Right lobe of liver (tissue), 6 donors: Measurements from ENCODE around the gene SHD. TPM values are rescaled to one million over a fixed set of nuclear protein-coding genes. Genes with fewer than 3 reads are reported as not detected.

ENCODE experiments used
- ATAC-seq, 4 donors: fragments of 200-7000 bp; cut with Tn5 transposase; one replicate each; pipeline ENCODE4 v1.9.1; 2020; ENCODE audit warnings: mild to moderate bottlenecking in 4 of 4, moderate library complexity in 4 of 4
- DNase-seq, 3 donors: peaks; one replicate each; pipeline ENCODE4 v3.0.0-alpha.2; 2020
- H3K27ac ChIP-seq, 3 donors: fragments of 200-600 bp; one replicate each; pipeline ENCODE4 v1.8.0; 2022
- H3K27me3 ChIP-seq, 2 donors: fragments of 200-600 bp; one replicate each; pipeline ENCODE4 v1.8.0; 2022
- H3K36me3 ChIP-seq, 4 donors: fragments of 200-600 bp; sonication (generic) in 1 of 4; one replicate each; pipeline versions ENCODE4 v1.5.1 to v1.8.0; 2017 to 2022; ENCODE audit warnings: control low read depth in 1 of 4
- H3K4me1 ChIP-seq, 4 donors: fragments of 200-600 bp; sonication (generic) in 1 of 4; one replicate each; pipeline versions ENCODE4 v1.5.1 to v1.8.0; 2017 to 2022; ENCODE audit warnings: control low read depth in 1 of 4
- H3K4me3 ChIP-seq, 3 donors: fragments of 200-600 bp; one replicate each; pipeline ENCODE4 v1.8.0; 2022
- H3K9me3 ChIP-seq, 4 donors: fragments of 200-600 bp; sonication (generic) in 1 of 4; one replicate each; pipeline versions ENCODE4 v1.5.1 to v1.8.0; 2017 to 2022; ENCODE audit warnings: control low read depth in 1 of 4
- POLR2A ChIP-seq: fragments of 450-650 bp; IDR thresholded peaks from one replicate; pipeline ENCODE4 v1.6.1; 2017; ENCODE audit warnings: antibody characterized with exemption, mild to moderate bottlenecking
- WGBS: methylation state at CpG from one replicate; pipeline ENCODE4 v1.1.6; 2018; ENCODE audit warnings: low coverage, low lambda C conversion rate; ENCODE audit not compliant: insufficient coverage; ENCODE audit errors: missing lambda C conversion rate; 5-methylcytosine and 5-hydroxymethylcytosine counted together
- intact Hi-C, 2 donors: fragments of 100-400 bp; cut with DNase I; formaldehyde crosslinking; loops; one replicate each; pipeline versions ENCODE4 v1.11.2 to v1.14.1; 2022
- total RNA-seq, 6 experiments: library from RNA; depleted of rRNA in 2 of 6; stranded (reverse); fragments of >200 nt in 2 of 6; fragmentation: NEBNext Ultra II Directional in 3 of 6; extraction: Animal tissue kit (Norgen Biotek cat#: 25700) in 3 of 6; gene quantifications; one replicate each; pipeline versions ENCODE4 v1.1.0 to v1.2.4, GENCODE V29; 2016 to 2023
- TF ChIP-seq, protein P1 (sequence below), 4 donors: fragments of 200-600 bp in 3 of 4; fragments of 450-650 bp in 1 of 4; IDR thresholded peaks; one replicate each; pipeline versions ENCODE4 v1.5.1 to v1.8.0; 2016 to 2022; ENCODE audit warnings: antibody characterized with exemption in 4 of 4, mild to moderate bottlenecking in 2 of 4
- donor health status: DM: no; HTN: yes; CAD: no.
- donor health status: DM: no; HTN: no; CAD: no.
- donor health status: DM: no; HTN: no; CAD: no.
- donor health status: DM: no; HTN: yes; CAD: no.
- donor health status: DM: no; HTN: yes; CAD: no.

The SHD gene
- total RNA-seq, 6 experiments from 2014 or later, result 1.7 to 9.7 (median 6.4) TPM

DNA sequence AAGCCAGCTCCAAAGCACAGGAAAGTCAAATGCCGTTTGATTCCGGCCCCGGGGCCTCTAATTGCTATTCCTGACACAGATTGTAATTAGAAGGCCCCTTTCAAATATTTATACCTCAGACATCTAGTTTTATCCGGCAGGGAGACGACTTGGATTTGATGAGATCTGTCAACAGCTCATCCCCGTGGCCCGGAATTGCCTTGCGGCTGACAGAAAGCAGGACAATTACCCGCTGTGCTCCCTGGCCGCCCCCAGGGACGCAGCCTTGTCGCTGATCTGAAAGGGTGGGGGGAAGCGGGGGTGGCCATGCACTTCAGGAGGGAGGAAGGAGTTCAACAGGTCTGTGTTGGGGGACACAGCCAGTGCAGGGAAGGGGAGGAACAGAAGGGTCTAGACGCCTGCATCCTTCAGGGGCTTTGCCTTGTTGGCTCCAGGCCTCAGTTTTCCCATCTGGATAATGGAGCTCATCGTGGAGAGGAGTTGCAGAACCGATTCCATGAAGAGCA is 1.8 kb upstream of the SHD start:
- H3K27ac ChIP-seq, result no peak overlapping the region
- 7% methylated on average over 3 of the region's 16 CpGs for WGBS
- H3K27me3 ChIP-seq, result no peaks in the 10 kb centered on the region
- H3K36me3 ChIP-seq, result no peaks in the 10 kb centered on the region
- no peak overlapping the region for H3K4me3 ChIP-seq
- TF ChIP-seq, protein P1, sequence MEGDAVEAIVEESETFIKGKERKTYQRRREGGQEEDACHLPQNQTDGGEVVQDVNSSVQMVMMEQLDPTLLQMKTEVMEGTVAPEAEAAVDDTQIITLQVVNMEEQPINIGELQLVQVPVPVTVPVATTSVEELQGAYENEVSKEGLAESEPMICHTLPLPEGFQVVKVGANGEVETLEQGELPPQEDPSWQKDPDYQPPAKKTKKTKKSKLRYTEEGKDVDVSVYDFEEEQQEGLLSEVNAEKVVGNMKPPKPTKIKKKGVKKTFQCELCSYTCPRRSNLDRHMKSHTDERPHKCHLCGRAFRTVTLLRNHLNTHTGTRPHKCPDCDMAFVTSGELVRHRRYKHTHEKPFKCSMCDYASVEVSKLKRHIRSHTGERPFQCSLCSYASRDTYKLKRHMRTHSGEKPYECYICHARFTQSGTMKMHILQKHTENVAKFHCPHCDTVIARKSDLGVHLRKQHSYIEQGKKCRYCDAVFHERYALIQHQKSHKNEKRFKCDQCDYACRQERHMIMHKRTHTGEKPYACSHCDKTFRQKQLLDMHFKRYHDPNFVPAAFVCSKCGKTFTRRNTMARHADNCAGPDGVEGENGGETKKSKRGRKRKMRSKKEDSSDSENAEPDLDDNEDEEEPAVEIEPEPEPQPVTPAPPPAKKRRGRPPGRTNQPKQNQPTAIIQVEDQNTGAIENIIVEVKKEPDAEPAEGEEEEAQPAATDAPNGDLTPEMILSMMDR (IDR thresholded peaks at IDR 0.05), result no peak
- intact Hi-C loops, result no loop called here
- DNase-seq (no peak), ATAC-seq (no peak)
- H3K4me1 ChIP-seq, result peaks cover 0 to 10% (median 0%) of the 10 kb centered on the region in 4 donors
- no peaks in the 10 kb centered on the region for H3K9me3 ChIP-seq

DNA sequence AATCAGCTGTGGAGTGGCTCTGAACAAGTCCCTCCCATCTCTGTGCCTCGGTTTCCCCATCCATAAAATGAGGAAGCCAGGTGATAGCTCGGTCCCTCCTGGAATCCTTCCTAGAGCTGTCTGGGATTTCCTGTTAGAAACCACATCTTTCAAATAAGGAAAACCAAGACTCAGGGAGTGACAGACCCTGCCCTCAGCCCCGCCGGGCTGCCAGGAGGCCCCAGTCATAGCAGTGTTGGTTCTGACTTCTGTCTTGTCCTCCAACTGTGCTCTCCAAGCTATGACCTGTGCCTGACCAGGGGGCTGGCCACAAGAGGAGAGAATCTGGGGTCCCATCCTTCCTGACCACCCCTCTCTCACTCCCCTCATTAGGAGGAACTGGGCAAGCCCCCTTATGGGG is 1.1 kb upstream of the SHD start:
- no peak overlapping the region for H3K4me3 ChIP-seq
- WGBS, result 67% methylated on average over 2 of the region's 4 CpGs
- H3K9me3 ChIP-seq, result no peaks in the 10 kb centered on the region
- no peaks in the 10 kb centered on the region for H3K27me3 ChIP-seq
- ATAC-seq (no peak), DNase-seq (no peak)
- intact Hi-C loops, result no loop called here
- no peaks in the 10 kb centered on the region for H3K36me3 ChIP-seq
- no peak overlapping the region for H3K27ac ChIP-seq
- peaks cover 0 to 10% (median 0%) of the 10 kb centered on the region in 4 donors for H3K4me1 ChIP-seq
- no peak for TF ChIP-seq POLR2A
- TF ChIP-seq, protein P1 (IDR thresholded peaks at IDR 0.05), result no peak

DNA sequence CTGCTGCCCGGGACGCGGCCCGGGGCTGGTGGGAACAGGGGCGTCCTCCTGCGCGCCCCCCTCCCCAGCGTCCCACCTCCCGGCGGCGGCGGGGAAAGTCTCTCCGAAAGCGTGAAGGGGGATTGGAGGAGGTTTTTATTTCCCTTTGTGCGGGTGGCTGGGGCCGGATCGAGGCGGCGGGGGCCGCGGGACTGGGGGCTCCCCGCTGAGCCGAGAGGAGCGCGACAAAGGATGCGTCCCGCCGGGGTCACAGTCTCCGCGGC is 132 bp downstream of the SHD start:
- DNase-seq (no peak), ATAC-seq (no peak)
- H3K36me3 ChIP-seq, result no peaks in the 10 kb centered on the region
- intact Hi-C loops, result no loop called here
- TF ChIP-seq, protein P1 (IDR thresholded peaks at IDR 0.05), result no peak
- TF ChIP-seq POLR2A, result no peak
- no peak overlapping the region for H3K27ac ChIP-seq
- 0% methylated on average over 10 of the region's 30 CpGs for WGBS
- no peaks in the 10 kb centered on the region for H3K27me3 ChIP-seq
- H3K4me3 ChIP-seq, result peak overlapping the region; percentile 28 to 43 (median 29)
- peaks cover 0 to 14% (median 0%) of the 10 kb centered on the region in 4 donors for H3K4me1 ChIP-seq
- H3K9me3 ChIP-seq, result no peaks in the 10 kb centered on the region

DNA sequence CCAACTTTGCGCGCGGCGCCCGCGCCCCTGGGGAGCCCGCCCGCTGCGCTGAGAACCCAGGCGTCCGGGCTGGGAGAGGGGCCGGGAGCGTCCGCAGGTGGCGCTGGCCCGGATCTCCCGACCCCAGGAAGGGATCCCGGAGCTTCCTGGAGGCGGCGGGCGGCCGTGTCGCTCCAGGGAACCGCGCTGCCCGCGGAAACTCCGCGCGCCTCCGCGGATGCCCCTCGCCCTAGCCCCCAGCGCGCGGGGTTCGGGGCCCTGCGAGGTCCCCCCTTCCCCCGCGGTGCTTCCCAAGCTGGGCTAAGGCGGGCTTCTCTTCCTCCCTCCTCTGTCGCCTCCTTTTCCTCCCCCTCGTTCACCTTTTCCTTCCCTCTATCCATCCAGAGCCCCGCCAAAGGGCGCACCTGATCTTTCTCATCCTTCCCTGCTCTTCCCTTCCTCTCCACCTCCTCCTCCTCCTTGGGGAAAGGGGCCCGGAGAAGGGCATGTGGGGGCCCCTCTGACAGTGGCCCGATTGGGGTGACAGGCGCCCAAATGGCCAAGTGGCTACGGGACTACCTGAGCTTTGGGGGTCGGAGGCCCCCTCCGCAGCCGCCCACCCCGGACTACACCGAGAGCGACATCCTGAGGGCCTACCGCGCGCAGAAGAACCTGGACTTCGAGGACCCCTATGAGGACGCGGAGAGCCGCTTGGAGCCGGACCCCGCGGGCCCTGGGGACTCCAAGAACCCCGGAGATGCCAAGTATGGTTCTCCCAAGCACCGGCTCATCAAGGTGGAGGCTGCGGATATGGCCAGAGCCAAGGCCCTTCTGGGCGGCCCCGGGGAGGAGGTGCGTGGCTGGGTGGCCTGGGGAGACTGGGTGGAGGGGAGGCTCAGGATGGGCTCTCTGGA is 710 bp downstream of the SHD start:
- TF ChIP-seq POLR2A, result no peak
- TF ChIP-seq, protein P1 (IDR thresholded peaks at IDR 0.05), result no peak
- H3K27me3 ChIP-seq, result no peaks in the 10 kb centered on the region
- H3K36me3 ChIP-seq, result no peaks in the 10 kb centered on the region
- H3K4me1 ChIP-seq, result peaks cover 0 to 13% (median 0%) of the 10 kb centered on the region in 4 donors
- intact Hi-C loops, result no loop called here
- no peaks in the 10 kb centered on the region for H3K9me3 ChIP-seq
- WGBS, result 7% methylated on average over 19 of the region's 71 CpGs
- DNase-seq (no peak), ATAC-seq (no peak)
- no peak overlapping the region for H3K27ac ChIP-seq
- peak overlapping the region; percentile 28 to 43 (median 29) for H3K4me3 ChIP-seq
